Natural killer cell (primary cell): Measurements from ENCODE around the gene SIK3. TPM values are rescaled to one million over a fixed set of nuclear protein-coding genes. Genes with fewer than 3 reads are reported as not detected.

Source experiments
- ATAC-seq, 3 donors: fragments of 150-1000 bp in 2 of 3; fragments of 200-7000 bp in 1 of 3; cut with Tn5 transposase; 1 replicate in 1 of 3; 2 replicates in 2 of 3; pipeline ENCODE4 v1.10.0; 2021; ENCODE audit warnings: mild to moderate bottlenecking in 2 of 3, moderate library complexity in 2 of 3
- DNase-seq, 2 donors: peaks; one replicate each; pipeline versions ENCODE4 v3.0.0 to v3.0.0-alpha.2; 2013 to 2021; ENCODE audit warnings: mixed read lengths in 1 of 2
- H3K27ac ChIP-seq: one replicate; pipeline ENCODE4 v1.5.1; 2013; ENCODE audit warnings: mild to moderate bottlenecking, low read length
- H3K27me3 ChIP-seq: one replicate; pipeline ENCODE4 v1.6.1; 2013; ENCODE audit warnings: low read length; ENCODE audit not compliant: control insufficient read depth, insufficient read depth
- H3K36me3 ChIP-seq: one replicate; pipeline ENCODE4 v1.6.1; 2013; ENCODE audit warnings: low read length; ENCODE audit not compliant: control insufficient read depth, insufficient read depth
- H3K4me1 ChIP-seq: one replicate; pipeline ENCODE4 v1.6.1; 2013; ENCODE audit warnings: low read length; ENCODE audit not compliant: control insufficient read depth, insufficient read depth
- H3K4me3 ChIP-seq: one replicate; pipeline ENCODE4 v1.5.1; 2013; ENCODE audit warnings: low read length
- H3K9me3 ChIP-seq: one replicate; pipeline ENCODE4 v1.6.1; 2013; ENCODE audit warnings: low read length; ENCODE audit not compliant: control insufficient read depth, insufficient read depth
- H3K27ac Mint-ChIP-seq, 2 donors: one replicate each; pipeline ENCODE4 v1.8.0; 2022; ENCODE audit warnings: mild to moderate bottlenecking in 2 of 2, mixed read lengths in 2 of 2, moderate library complexity in 1 of 2
- H3K27me3 Mint-ChIP-seq, 2 donors: one replicate each; pipeline ENCODE4 v1.8.0; 2022; ENCODE audit warnings: low read depth in 2 of 2, mixed read lengths in 2 of 2
- H3K36me3 Mint-ChIP-seq: one replicate; pipeline ENCODE4 v1.8.0; 2022; ENCODE audit warnings: mixed read lengths
- H3K4me1 Mint-ChIP-seq, 2 donors: one replicate each; pipeline ENCODE4 v1.8.0; 2022; ENCODE audit warnings: mixed read lengths in 2 of 2
- H3K4me3 Mint-ChIP-seq: one replicate; pipeline ENCODE4 v1.8.0; 2022; ENCODE audit warnings: mild to moderate bottlenecking, moderate library complexity, mixed read lengths
- H3K9me3 Mint-ChIP-seq, 2 donors: one replicate each; pipeline ENCODE4 v1.8.0; 2022; ENCODE audit warnings: mixed read lengths in 2 of 2
- CTCF ChIP-seq: fragments of 200-600 bp; IDR thresholded peaks from one replicate; pipeline ENCODE4 v1.8.0; 2022; ENCODE audit warnings: antibody characterized with exemption
- WGBS: methylation state at CpG from one replicate; pipeline ENCODE4 v1.1.7; 2013; ENCODE audit warnings: missing lambda C conversion rate; ENCODE audit not compliant: insufficient coverage; 5-methylcytosine and 5-hydroxymethylcytosine counted together
- intact Hi-C: fragments of 100-400 bp; cut with micrococcal nuclease; formaldehyde crosslinking; loops from one replicate; pipeline ENCODE4 v1.14.2; 2022
- total RNA-seq, 4 donors: library from RNA; stranded (reverse); fragments of 120-200 nt in 1 of 4; gene quantifications; one replicate each; pipeline versions ENCODE4 v1.2.3 to v1.2.4, GENCODE V29; 2013 to 2022

Gene SIK3
- total RNA-seq, 3 donors from 2014 or later (not counting 1 experiment from before 2014, with no cell fraction given): 71.6 to 120 (median 119) TPM

GRCh38 chr11:116874251-116874650, 224.0 kb downstream of the SIK3 start:
- Histone ChIP-seq H3K4me3 (no peak overlapping the region), H3K27me3 (no peaks in the 10 kb centered on the region), H3K27ac (no peak overlapping the region), H3K9me3 (no peaks in the 10 kb centered on the region), H3K36me3 (peaks cover 67% of the 10 kb centered on the region), H3K4me1 (no peaks in the 10 kb centered on the region)
- Mint-ChIP-seq H3K4me1 (peaks cover 0 to 9% of the 10 kb centered on the region in 2 donors), H3K4me3 (no peak overlapping the region), H3K36me3 (peaks cover 24% of the 10 kb centered on the region), H3K9me3 (no peaks in the 10 kb centered on the region), H3K27ac (peak overlapping the region in 1 of 2 donors; percentile 23), H3K27me3 (no peaks in the 10 kb centered on the region)
- 97% methylated on average over 2 of the region's 2 CpGs for WGBS
- DNase-seq (no peak), ATAC-seq (no peak)
- intact Hi-C loops: no loop called here
- no peak for TF ChIP-seq CTCF

- no peaks in the 10 kb centered on the region for H3K4me1 ChIP-seq
- H3K27me3 Mint-ChIP-seq: no peaks in the 10 kb centered on the region
- ATAC-seq (no peak), DNase-seq (no peak)
- H3K9me3 ChIP-seq: no peaks in the 10 kb centered on the region
- 96% methylated on average over 11 of the region's 11 CpGs for WGBS
- no peak overlapping the region for H3K4me3 ChIP-seq
- no peak overlapping the region for H3K27ac Mint-ChIP-seq
- no peaks in the 10 kb centered on the region for H3K9me3 Mint-ChIP-seq
- intact Hi-C loops: no loop called here
- H3K4me1 Mint-ChIP-seq: peaks cover 0 to 9% of the 10 kb centered on the region in 2 donors
- H3K4me3 Mint-ChIP-seq: no peak overlapping the region
- H3K27ac ChIP-seq: no peak overlapping the region
- no peak for TF ChIP-seq CTCF
- H3K36me3 ChIP-seq: peaks cover 73% of the 10 kb centered on the region
- no peaks in the 10 kb centered on the region for H3K27me3 ChIP-seq
- H3K36me3 Mint-ChIP-seq: peaks cover 24% of the 10 kb centered on the region
These were observed 224.8 kb downstream of the SIK3 start for GRCh38 chr11:116873381-116873780.

DNA sequence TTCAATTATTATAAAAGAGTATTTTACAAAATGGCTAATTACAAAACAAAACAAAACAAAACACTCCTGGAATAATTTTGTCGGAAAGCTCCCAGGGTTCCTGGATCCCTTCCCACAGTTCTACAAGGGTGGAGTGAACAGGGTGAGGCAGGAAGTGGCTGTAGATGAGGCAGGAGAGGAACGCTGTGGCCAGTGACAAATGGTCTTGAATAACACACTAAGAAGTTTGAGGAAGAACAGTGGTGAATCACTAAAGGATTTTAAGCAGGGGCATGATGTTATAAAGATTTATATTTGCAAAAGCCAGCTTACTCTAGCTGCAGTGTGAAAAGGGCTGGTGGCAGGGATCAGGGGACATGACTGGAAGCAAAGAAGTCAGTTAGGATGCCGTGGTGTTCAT, 227.0 kb downstream of the SIK3 start:
- Mint-ChIP-seq H3K4me1 (peaks cover 0 to 9% of the 10 kb centered on the region in 2 donors), H3K27me3 (no peaks in the 10 kb centered on the region), H3K4me3 (no peak overlapping the region), H3K9me3 (no peaks in the 10 kb centered on the region), H3K27ac (peak overlapping the region; percentile 7 to 54), H3K36me3 (peaks cover 35% of the 10 kb centered on the region)
- Histone ChIP-seq H3K36me3 (peaks cover 92% of the 10 kb centered on the region), H3K27ac (no peak overlapping the region), H3K4me1 (no peaks in the 10 kb centered on the region), H3K9me3 (no peaks in the 10 kb centered on the region), H3K27me3 (no peaks in the 10 kb centered on the region), H3K4me3 (no peak overlapping the region)
- no peak for ATAC-seq
- TF ChIP-seq CTCF: no peak
- 79% methylated on average over 2 of the region's 3 CpGs for WGBS
- intact Hi-C loops: no loop called here
- no peak for DNase-seq

DNA sequence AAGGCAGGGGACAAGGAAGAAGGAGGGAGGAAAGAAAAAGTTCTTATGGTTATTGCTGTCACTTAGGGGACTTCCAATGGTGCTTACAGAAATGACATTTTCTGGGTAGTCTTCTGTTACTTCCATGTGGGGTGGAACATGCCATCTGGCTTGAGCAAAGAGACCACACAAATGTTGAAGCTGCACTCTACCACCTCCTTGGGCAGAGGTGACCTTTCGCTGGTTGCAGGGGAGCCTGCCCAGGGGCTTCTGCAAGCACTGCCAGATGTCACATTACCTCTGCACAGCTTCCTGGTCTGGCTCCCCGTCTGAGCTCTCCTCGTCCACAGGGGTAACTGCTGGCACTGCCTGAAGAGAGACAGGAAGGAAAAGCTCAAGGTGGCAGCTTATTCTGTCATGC, 228.2 kb downstream of the SIK3 start:
- ATAC-seq (no peak), DNase-seq (no peak)
- Mint-ChIP-seq H3K27me3 (no peaks in the 10 kb centered on the region), H3K27ac (peak overlapping the region; percentile 15 to 54), H3K36me3 (peaks cover 33% of the 10 kb centered on the region), H3K9me3 (no peaks in the 10 kb centered on the region), H3K4me3 (no peak overlapping the region), H3K4me1 (peaks cover 0 to 9% of the 10 kb centered on the region in 2 donors)
- Histone ChIP-seq H3K36me3 (peaks cover 93% of the 10 kb centered on the region), H3K9me3 (no peaks in the 10 kb centered on the region), H3K27me3 (no peaks in the 10 kb centered on the region), H3K27ac (no peak overlapping the region), H3K4me3 (no peak overlapping the region), H3K4me1 (no peaks in the 10 kb centered on the region)
- intact Hi-C loops: no loop called here
- WGBS: 47% methylated on average over 3 of the region's 3 CpGs
- TF ChIP-seq CTCF: no peak
